ENCODE results near the gene SLC27A1.
"Not testable (repeated sequence)": the region's sequence is repeated elsewhere in the genome, so short reads cannot be mapped to it uniquely, and the experiment has no call there.

SLC27A1 gene

GRCh38 chr19:17488593-17489391 is 18.5 kb downstream of the SLC27A1 start:
- Histone ChIP-seq H3K36me3 (ENCODE audit: control insufficient read depth in 2 of 2, insufficient read depth in 2 of 2, low read length in 2 of 2) (peaks cover 0 to 3% of the 10 kb centered on the region in 2 donors), H3K9ac (ENCODE audit: low read length in 2 of 2) (no peak overlapping the region), H3K27ac (ENCODE audit: low read length) (no peak overlapping the region), H3K27me3 (ENCODE audit: control insufficient read depth in 1 of 2, insufficient read depth in 2 of 2, low read length in 2 of 2) (no peaks in the 10 kb centered on the region), H3K4me3 (ENCODE audit: low read length in 2 of 2) (no peak overlapping the region), H3K4me1 (ENCODE audit: control insufficient read depth, insufficient read depth, low read length) (peaks cover 2% of the 10 kb centered on the region), H3K9me3 (ENCODE audit: control insufficient read depth in 2 of 2, low read length in 2 of 2) (no peaks in the 10 kb centered on the region)

- Histone ChIP-seq H3K27ac (ENCODE audit: low read length) (no peak overlapping the region), H3K9me3 (ENCODE audit: control insufficient read depth in 2 of 2, low read length in 2 of 2) (no peaks in the 10 kb centered on the region), H3K36me3 (ENCODE audit: control insufficient read depth in 2 of 2, insufficient read depth in 2 of 2, low read length in 2 of 2) (peaks cover 0 to 3% of the 10 kb centered on the region in 2 donors), H3K4me1 (ENCODE audit: control insufficient read depth, insufficient read depth, low read length) (peaks cover 2% of the 10 kb centered on the region), H3K4me3 (ENCODE audit: low read length in 2 of 2) (no peak overlapping the region), H3K9ac (ENCODE audit: low read length in 2 of 2) (no peak overlapping the region), H3K27me3 (ENCODE audit: control insufficient read depth in 1 of 2, insufficient read depth in 2 of 2, low read length in 2 of 2) (no peaks in the 10 kb centered on the region)
These were observed 19.2 kb downstream of the SLC27A1 start for GRCh38 chr19:17489392-17490030.

- H3K27me3 ChIP-seq (ENCODE audit: control insufficient read depth in 1 of 2, insufficient read depth in 2 of 2, low read length in 2 of 2): no peaks in the 10 kb centered on the region
- peaks cover 0 to 3% of the 10 kb centered on the region in 2 donors for H3K36me3 ChIP-seq (ENCODE audit: control insufficient read depth in 2 of 2, insufficient read depth in 2 of 2, low read length in 2 of 2)
- H3K27ac ChIP-seq (ENCODE audit: low read length): no peak overlapping the region
- H3K4me1 ChIP-seq (ENCODE audit: control insufficient read depth, insufficient read depth, low read length): peaks cover 2% of the 10 kb centered on the region
- no peak overlapping the region for H3K4me3 ChIP-seq (ENCODE audit: low read length in 2 of 2)
- no peaks in the 10 kb centered on the region for H3K9me3 ChIP-seq (ENCODE audit: control insufficient read depth in 2 of 2, low read length in 2 of 2)
- H3K9ac ChIP-seq (ENCODE audit: low read length in 2 of 2): no peak overlapping the region
These were observed 20.1 kb downstream of the SLC27A1 start for GRCh38 chr19:17490411-17490810.

GRCh38 chr19:17491287-17491686 is 21.0 kb downstream of the SLC27A1 start:
- Histone ChIP-seq H3K4me3 (ENCODE audit: low read length in 2 of 2) (no peak overlapping the region), H3K36me3 (ENCODE audit: control insufficient read depth in 2 of 2, insufficient read depth in 2 of 2, low read length in 2 of 2) (peaks cover 0 to 3% of the 10 kb centered on the region in 2 donors), H3K27ac (ENCODE audit: low read length) (no peak overlapping the region), H3K4me1 (ENCODE audit: control insufficient read depth, insufficient read depth, low read length) (peaks cover 2% of the 10 kb centered on the region), H3K9me3 (ENCODE audit: control insufficient read depth in 2 of 2, low read length in 2 of 2) (no peaks in the 10 kb centered on the region), H3K9ac (ENCODE audit: low read length in 2 of 2) (no peak overlapping the region), H3K27me3 (ENCODE audit: control insufficient read depth in 1 of 2, insufficient read depth in 2 of 2, low read length in 2 of 2) (no peaks in the 10 kb centered on the region)

- H3K9ac ChIP-seq (ENCODE audit: low read length in 2 of 2): no peak overlapping the region
- H3K27ac ChIP-seq (ENCODE audit: low read length): no peak overlapping the region
- H3K27me3 ChIP-seq (ENCODE audit: control insufficient read depth in 1 of 2, insufficient read depth in 2 of 2, low read length in 2 of 2): no peaks in the 10 kb centered on the region
- peaks cover 3 to 5% of the 10 kb centered on the region in 2 donors for H3K36me3 ChIP-seq (ENCODE audit: control insufficient read depth in 2 of 2, insufficient read depth in 2 of 2, low read length in 2 of 2)
- no peak overlapping the region for H3K4me3 ChIP-seq (ENCODE audit: low read length in 2 of 2)
- no peaks in the 10 kb centered on the region for H3K9me3 ChIP-seq (ENCODE audit: control insufficient read depth in 2 of 2, low read length in 2 of 2)
- H3K4me1 ChIP-seq (ENCODE audit: control insufficient read depth, insufficient read depth, low read length): peaks cover 3% of the 10 kb centered on the region
These were observed 25.4 kb downstream of the SLC27A1 start for GRCh38 chr19:17495639-17496296.

GRCh38 chr19:17496337-17496997 is 26.1 kb downstream of the SLC27A1 start:
- H3K27ac ChIP-seq (ENCODE audit: low read length): no peak overlapping the region
- H3K27me3 ChIP-seq (ENCODE audit: control insufficient read depth in 1 of 2, insufficient read depth in 2 of 2, low read length in 2 of 2): no peaks in the 10 kb centered on the region
- no peak overlapping the region for H3K9ac ChIP-seq (ENCODE audit: low read length in 2 of 2)
- peaks cover 3% of the 10 kb centered on the region for H3K4me1 ChIP-seq (ENCODE audit: control insufficient read depth, insufficient read depth, low read length)
- H3K9me3 ChIP-seq (ENCODE audit: control insufficient read depth in 2 of 2, low read length in 2 of 2): no peaks in the 10 kb centered on the region
- no peak overlapping the region for H3K4me3 ChIP-seq (ENCODE audit: low read length in 2 of 2)
- peaks cover 8 to 9% of the 10 kb centered on the region in 2 donors for H3K36me3 ChIP-seq (ENCODE audit: control insufficient read depth in 2 of 2, insufficient read depth in 2 of 2, low read length in 2 of 2)

GRCh38 chr19:17497149-17497798 is 26.9 kb downstream of the SLC27A1 start:
- H3K27ac ChIP-seq (ENCODE audit: low read length): no peak overlapping the region
- H3K27me3 ChIP-seq (ENCODE audit: control insufficient read depth in 1 of 2, insufficient read depth in 2 of 2, low read length in 2 of 2): no peaks in the 10 kb centered on the region
- H3K4me1 ChIP-seq (ENCODE audit: control insufficient read depth, insufficient read depth, low read length): peaks cover 3% of the 10 kb centered on the region
- H3K36me3 ChIP-seq (ENCODE audit: control insufficient read depth in 2 of 2, insufficient read depth in 2 of 2, low read length in 2 of 2): peaks cover 8 to 9% of the 10 kb centered on the region in 2 donors
- no peaks in the 10 kb centered on the region for H3K9me3 ChIP-seq (ENCODE audit: control insufficient read depth in 2 of 2, low read length in 2 of 2)
- H3K4me3 ChIP-seq (ENCODE audit: low read length in 2 of 2): no peak overlapping the region
- H3K9ac ChIP-seq (ENCODE audit: low read length in 2 of 2): no peak overlapping the region

GRCh38 chr19:17499025-17499424 is 28.7 kb downstream of the SLC27A1 start:
- not testable (repeated sequence) for H3K9ac ChIP-seq (ENCODE audit: low read length in 2 of 2); H3K4me1 ChIP-seq (ENCODE audit: control insufficient read depth, insufficient read depth, low read length); H3K9me3 ChIP-seq (ENCODE audit: control insufficient read depth in 2 of 2, low read length in 2 of 2); H3K4me3 ChIP-seq (ENCODE audit: low read length in 2 of 2); H3K36me3 ChIP-seq (ENCODE audit: control insufficient read depth in 2 of 2, insufficient read depth in 2 of 2, low read length in 2 of 2); H3K27ac ChIP-seq (ENCODE audit: low read length); H3K27me3 ChIP-seq (ENCODE audit: control insufficient read depth in 1 of 2, insufficient read depth in 2 of 2, low read length in 2 of 2)

- no peaks in the 10 kb centered on the region for H3K9me3 ChIP-seq (ENCODE audit: control insufficient read depth in 2 of 2, low read length in 2 of 2)
- peaks cover 8 to 9% of the 10 kb centered on the region in 2 donors for H3K36me3 ChIP-seq (ENCODE audit: control insufficient read depth in 2 of 2, insufficient read depth in 2 of 2, low read length in 2 of 2)
- no peaks in the 10 kb centered on the region for H3K27me3 ChIP-seq (ENCODE audit: control insufficient read depth in 1 of 2, insufficient read depth in 2 of 2, low read length in 2 of 2)
- peaks cover 3% of the 10 kb centered on the region for H3K4me1 ChIP-seq (ENCODE audit: control insufficient read depth, insufficient read depth, low read length)
- H3K27ac ChIP-seq (ENCODE audit: low read length): no peak overlapping the region
- no peak overlapping the region for H3K4me3 ChIP-seq (ENCODE audit: low read length in 2 of 2)
- H3K9ac ChIP-seq (ENCODE audit: low read length in 2 of 2): no peak overlapping the region
These were observed 29.5 kb downstream of the SLC27A1 start for GRCh38 chr19:17499648-17500446.
